OCI-LY1 (cell line): ENCODE data around the gene STRBP.

ENCODE experiments used
- CTCF ChIP-seq: fragments of 200-600 bp; sonication (generic), shearing (Covaris generic); IDR thresholded peaks from 2 replicates; pipeline ENCODE4 v1.5.1; 2017; ENCODE audit warnings: mild to moderate bottlenecking, antibody characterized with exemption, low read length, moderate library complexity, mixed read lengths
- EZH2 ChIP-seq: fragments of 200-600 bp; sonication (generic), shearing (Covaris generic); IDR thresholded peaks from 2 replicates; pipeline ENCODE4 v1.8.0; 2017; ENCODE audit warnings: borderline replicate concordance, mixed run types, mild to moderate bottlenecking, antibody characterized with exemption, low read length, moderate library complexity, mixed read lengths

- TF ChIP-seq CTCF (no peak), EZH2 (no peak)
Measured at GRCh38 chr9:123164285-123164684, 104.1 kb downstream of the STRBP start.
